ENCODE results near the gene POU3F2. TPM values are rescaled to one million over a fixed set of nuclear protein-coding genes. Genes with fewer than 3 reads are reported as not detected.

POU3F2 gene
- total and polyA plus RNA-seq, 2 of the 13 experiments (the other 11 are each of a cell fraction or from before 2014, with no cell fraction given) = not detected

GRCh38 chr6:98838975-98839374, 4.6 kb downstream of the POU3F2 start (continued):
- TF ChIP-seq BCL3 (CRISPR knock-in tag; IDR thresholded peaks at IDR 0.05) = no peak
- no peak for TF ChIP-seq ZNF619 (CRISPR knock-in tag; IDR thresholded peaks at IDR 0.05)
- TF ChIP-seq ZNF468 (CRISPR knock-in tag; IDR thresholded peaks at IDR 0.05) = no peak
- TF ChIP-seq ZBTB44 (CRISPR knock-in tag; IDR thresholded peaks at IDR 0.05) = no peak
- TF ChIP-seq ZNF225 (CRISPR knock-in tag; IDR thresholded peaks at IDR 0.05) = no peak

GRCh38 chr6:98839781-98840361, 5.5 kb downstream of the POU3F2 start:
- ATAC-seq (peak; percentile 65), DNase-seq (ENCODE audit: low spot score) (peak; percentile 27), FAIRE-seq (no peak)
- Histone ChIP-seq H4K20me1 (ENCODE audit: insufficient read depth, low read length) (no peaks in the 10 kb centered on the region; the same call in 1 of the 2 replicates), H3K9me3 (ENCODE audit: low read length) (no peaks in the 10 kb centered on the region), H3K4me2 (ENCODE audit: low read depth, low read length) (no peak overlapping the region), H3K9ac (ENCODE audit: insufficient read depth, low read depth, low read length) (no peak overlapping the region), H3K36me3 (replicated peaks in 1 of 2; ENCODE audit: control insufficient read depth in 1 of 2, insufficient read depth in 2 of 2, low read length in 2 of 2) (no peaks in the 10 kb centered on the region), H3K4me1 (ENCODE audit: insufficient read depth, low read length) (peaks cover 9% of the 10 kb centered on the region; the same call in 1 of the 2 replicates), H3K27ac (ENCODE audit: extremely low read length, insufficient read depth, low read length) (no peak overlapping the region), H2AFZ (ENCODE audit: low read length) (no peak overlapping the region), H3K4me3 (replicated peaks in 1 of 3; ENCODE audit: insufficient read depth in 1 of 3, low read depth in 2 of 3, low read length in 3 of 3) (no peak overlapping the region), H3K79me2 (ENCODE audit: insufficient read depth, low read length) (no peaks in the 10 kb centered on the region), H3K27me3 (ENCODE audit: control insufficient read depth in 1 of 2, insufficient read depth in 2 of 2, low read length in 2 of 2) (peaks cover 5 to 77% of the 10 kb centered on the region in 2 experiments)
- intact Hi-C loops (cut with micrococcal nuclease; ENCODE audit: unreplicated experiment) (loop anchor here (2.0 to 5.0 kb wide), 2 partner anchors 208 to 1653 kb away; no protein-coding TSS in a partner anchor), in situ Hi-C loops (cut with HindIII; ENCODE audit: extremely low pct_ligation_motif_present, low pct_unique_long_range_greater_than_20kb) (loop anchor here (25.0 kb wide), 5 partner anchors 272 to 1778 kb away; no protein-coding TSS in a partner anchor)
- TF ChIP-seq ZNF318 (CRISPR knock-in tag; IDR thresholded peaks at IDR 0.05) (no peak), CTCF (CRISPR knock-in tag; IDR thresholded peaks at IDR 0.05) (peak; percentile 58), STAG1 (CRISPR knock-in tag; IDR thresholded peaks at IDR 0.05) (peak; percentile 73), SMC3 (IDR thresholded peaks at IDR 0.05; ENCODE audit: low read length) (peak; percentile 41; the same call in 1 of the 2 replicates)
- POLR2A ChIA-PET = no interaction called here
- CTCF ChIA-PET (ENCODE audit: low intra/inter-chr PET ratio, low total read pairs) = no interaction called here
- WGBS (ENCODE audit: low lambda C conversion rate) = 8% methylated on average over 5 of the region's 5 CpGs
- no TSS peak for BruUV-seq (replicated peaks)
